Heart right ventricle (tissue), 16 donors: ENCODE measurements around the gene PADI4. TPM values are rescaled to one million over a fixed set of nuclear protein-coding genes. Genes with fewer than 3 reads are reported as not detected.
A peak's percentile ranks its signal among the peaks of the same experiment; 100 is the strongest.

Experiments
- ATAC-seq, 8 donors: fragments of 200-7000 bp; cut with Tn5 transposase; one replicate each; pipeline ENCODE4 v1.9.1; 2020; ENCODE audit warnings: mild to moderate bottlenecking in 8 of 8, moderate library complexity in 8 of 8, moderate number of reproducible peaks in 1 of 8
- DNase-seq, 2 donors: peaks; one replicate each; pipeline ENCODE4 v3.0.0-alpha.2; 2020
- H3K27ac ChIP-seq, 10 donors: fragments of 200-600 bp; sonication (generic) in 2 of 10; one replicate each; pipeline versions ENCODE4 v1.5.0 to v1.8.0; 2020 to 2022; ENCODE audit warnings: mild to moderate bottlenecking in 3 of 10
- H3K27me3 ChIP-seq, 7 donors: fragments of 200-600 bp; one replicate each; pipeline ENCODE4 v1.8.0; 2021 to 2022; ENCODE audit warnings: mild to moderate bottlenecking in 2 of 7
- H3K36me3 ChIP-seq, 9 donors: fragments of 200-600 bp; sonication (generic) in 1 of 9; one replicate each; pipeline versions ENCODE4 v1.5.0 to v1.8.0; 2020 to 2022; ENCODE audit warnings: mild to moderate bottlenecking in 2 of 9
- H3K4me1 ChIP-seq, 9 donors: fragments of 200-600 bp; sonication (generic) in 1 of 9; one replicate each; pipeline versions ENCODE4 v1.5.0 to v1.8.0; 2020 to 2022; ENCODE audit warnings: mild to moderate bottlenecking in 4 of 9
- H3K4me3 ChIP-seq, 10 donors: fragments of 200-600 bp; sonication (generic) in 2 of 10; one replicate each; pipeline versions ENCODE4 v1.5.0 to v1.8.0; 2020 to 2022; ENCODE audit warnings: mild to moderate bottlenecking in 7 of 10, moderate library complexity in 2 of 10
- H3K9me3 ChIP-seq, 11 donors: fragments of 200-600 bp in 10 of 11; sonication (generic) in 2 of 11; one replicate each; pipeline versions ENCODE4 v1.5.0 to v1.8.0; 2013 to 2022; ENCODE audit warnings: mild to moderate bottlenecking in 2 of 11, control low read depth in 1 of 11, moderate library complexity in 1 of 11
- CTCF ChIP-seq, 9 donors: fragments of 200-600 bp; sonication (generic) in 2 of 9; IDR thresholded peaks; one replicate each; pipeline versions ENCODE4 v1.5.0 to v1.8.0; 2021 to 2022; ENCODE audit warnings: antibody characterized with exemption in 9 of 9, mild to moderate bottlenecking in 5 of 9, moderate library complexity in 1 of 9
- WGBS, 2 donors: extraction: QIAGEN DNeasy Blood & Tissue Kit; methylation state at CpG; one replicate each; pipeline ENCODE4 v1.1.7; 2013; ENCODE audit warnings: inconsistent platforms in 1 of 2; 5-methylcytosine and 5-hydroxymethylcytosine counted together
- intact Hi-C, 10 donors: fragments of 100-400 bp; cut with DNase I; formaldehyde crosslinking; loops; one replicate each; pipeline versions ENCODE4 v1.11.1 to v1.14.2; 2022
- polyA plus RNA-seq, 2 donors: library from polyadenylated mRNA; stranded (reverse); fragments of 200-250 nt; gene quantifications; one replicate each; pipeline ENCODE4 v1.2.3, GENCODE V29; 2013
- total RNA-seq, 10 donors: library from RNA; stranded (reverse); fragmentation: NEBNext Ultra II Directional in 3 of 10; extraction: Animal tissue kit (Norgen Biotek cat#: 25700) in 3 of 10; gene quantifications; one replicate each; pipeline versions ENCODE4 v1.2.1 to v1.2.4, GENCODE V29; 2021 to 2023
- donor health status: Arrhythmogenic right ventricular cardiomyopathy.
- donor health status: ischemic (EF 13 %, LVEDD 7.1; RV severe dilation, severe dysfunction).
- donor health status: healthy with polysubstance abuse.
- donor health status: DM: no; HTN: yes; CAD: no.
- donor health status: DM: no; HTN: no; CAD: no.
- donor health status: ischemic (EF 25% LVEDD 6.9; RV normal size, moderate dysfunction).
- donor health status: ischemic (EF 25% LVEDD 5.7; RV mildly dilated, moderate dysfunction).
- donor health status: healthy.
- donor health status: DM: yes; HTN: yes; CAD: no.
- donor health status: Ischemic cardiomyopathy.
- donor health status: ischemic (EF 35%, LVEDD 5.7; RV mildly dilated, moderate dysfunction).
- donor health status: nonischemic (EF 11% LVEDD 7.7; RV severe dilation, severe dysfunction).
- donor health status: DM: yes; HTN: yes; CAD: no.
- donor health status: PGD.
- donor health status: ischemic (EF 29% LVEDD 5.4; RV normal size, mild dysfunction).
- donor health status: nonischemic (EF 23%, LVEDD 6.1; RV moderate dilation, normal function).

The PADI4 gene
- total and polyA plus RNA-seq, 12 donors: 0.06 to 3.0 (median 0.61) TPM; not detected in 2

- Histone ChIP-seq H3K4me3 (no peak overlapping the region), H3K9me3 (no peaks in the 10 kb centered on the region), H3K4me1 (peaks cover 0 to 8% (median 0%) of the 10 kb centered on the region in 9 donors), H3K27me3 (peaks cover 8 to 40% (median 30%) of the 10 kb centered on the region in 7 donors), H3K36me3 (no peaks in the 10 kb centered on the region), H3K27ac (no peak overlapping the region)
- DNase-seq (no peak), ATAC-seq (no peak)
- intact Hi-C loops: no loop called here
- TF ChIP-seq CTCF (IDR thresholded peaks at IDR 0.05): no peak
- WGBS, 2 donors: 53 to 59% methylated on average over 13 of the region's 13 CpGs
Measured at GRCh38 chr1:17273096-17273495, 34.9 kb upstream of the PADI4 start.

- Histone ChIP-seq H3K27ac (no peak overlapping the region), H3K36me3 (no peaks in the 10 kb centered on the region), H3K4me1 (peaks cover 0 to 8% (median 0%) of the 10 kb centered on the region in 9 donors), H3K4me3 (no peak overlapping the region), H3K9me3 (no peaks in the 10 kb centered on the region), H3K27me3 (peaks cover 8 to 42% (median 30%) of the 10 kb centered on the region in 7 donors)
- peak in 7 of 9 donors; percentile 33 to 64 (median 41) for TF ChIP-seq CTCF (IDR thresholded peaks at IDR 0.05)
- no peak for ATAC-seq
- intact Hi-C loops: no loop called here
- 41 to 44% methylated on average over 15 of the region's 15 CpGs for WGBS, 2 donors
- DNase-seq: no peak
Measured at GRCh38 chr1:17274186-17275170, 33.5 kb upstream of the PADI4 start.

- 62 to 64% methylated on average over 11 of the region's 11 CpGs for WGBS, 2 donors
- Histone ChIP-seq H3K36me3 (no peaks in the 10 kb centered on the region), H3K27ac (no peak overlapping the region), H3K27me3 (peaks cover 8 to 54% (median 41%) of the 10 kb centered on the region in 7 donors), H3K4me3 (no peak overlapping the region), H3K9me3 (no peaks in the 10 kb centered on the region), H3K4me1 (peaks cover 0 to 12% (median 0%) of the 10 kb centered on the region in 9 donors)
- ATAC-seq (no peak), DNase-seq (no peak)
- TF ChIP-seq CTCF (IDR thresholded peaks at IDR 0.05): no peak
- intact Hi-C loops: no loop called here
Measured at GRCh38 chr1:17276568-17276967, 31.4 kb upstream of the PADI4 start.

- ATAC-seq: no peak
- Histone ChIP-seq H3K9me3 (no peaks in the 10 kb centered on the region), H3K36me3 (no peaks in the 10 kb centered on the region), H3K27me3 (peaks cover 8 to 56% (median 41%) of the 10 kb centered on the region in 7 donors), H3K27ac (no peak overlapping the region), H3K4me3 (no peak overlapping the region), H3K4me1 (peaks cover 0 to 22% (median 0%) of the 10 kb centered on the region in 9 donors)
- TF ChIP-seq CTCF (IDR thresholded peaks at IDR 0.05): no peak
- DNase-seq: no peak
- 78 to 79% methylated on average over 8 of the region's 8 CpGs for WGBS, 2 donors
- intact Hi-C loops: no loop called here
Measured at GRCh38 chr1:17277511-17278159, 30.4 kb upstream of the PADI4 start.
